MM.1S (cell line): ENCODE data around the gene CREB1.

Experiments used
- CTCF ChIP-seq: fragments of 300-600 bp; sonication (generic); IDR thresholded peaks from 2 replicates; pipeline ENCODE4 v1.5.1; 2016; ENCODE audit warnings: antibody characterized with exemption, low read length, mixed read lengths
- EZH2 ChIP-seq: fragments of 300-600 bp; sonication (generic); optimal IDR thresholded peaks from 2 replicates; pipeline ENCODE3; 2017; ENCODE audit warnings: low read depth, mild to moderate bottlenecking, antibody characterized with exemption, low read length, mixed read lengths
- EZH2phosphoT487 ChIP-seq: fragments of 300-600 bp; sonication (generic); IDR thresholded peaks from 2 replicates; pipeline ENCODE4 v1.6.1; 2018; ENCODE audit warnings: antibody characterized with exemption, low read length

- TF ChIP-seq CTCF (no peak), EZH2 (no peak), EZH2phosphoT487 (no peak)
Measured at GRCh38 chr2:207483477-207483876, 46.3 kb upstream of the CREB1 start.
